ENCODE results near the gene FOXO4. TPM values are rescaled to one million over a fixed set of nuclear protein-coding genes. Genes with fewer than 3 reads are reported as not detected.

FOXO4 gene
- total and polyA plus RNA-seq, 10 donors, result 5.1 to 50.9 (median 25.3) TPM

GRCh38 chrX:71056867-71057266 is 38.8 kb upstream of the FOXO4 start:
- DNase-seq, result no peak
- Histone ChIP-seq H3K27me3 (replicated peaks in 1 of 7) (no peaks in the 10 kb centered on the region), H3K9me3 (no peaks in the 10 kb centered on the region), H3K4me3 (no peak overlapping the region), H3K4me1 (peaks cover 0 to 30% (median 3%) of the 10 kb centered on the region in 6 donors), H3K36me3 (peaks cover 0 to 37% (median 15%) of the 10 kb centered on the region in 6 donors), H3K27ac (peak overlapping the region in 1 of 8 donors; percentile 45)
- TF ChIP-seq POLR2AphosphoS5 (IDR thresholded peaks at IDR 0.05), result no peak
- TF ChIP-seq POLR2A (IDR thresholded peaks at IDR 0.05), result no peak
- TF ChIP-seq CTCF (IDR thresholded peaks at IDR 0.05 in 8 of 11, conservative IDR thresholded peaks at IDR 0.05 in 3 of 11), result no peak
- intact Hi-C loops (cut with DNase I; ENCODE audit: low total_unique reads), result no loop called here

- peaks cover 0 to 48% (median 18%) of the 10 kb centered on the region in 6 donors for H3K36me3 ChIP-seq
- WGBS, 5 donors, result 57 to 81% (median 72%) methylated on average over 3 of the region's 3 CpGs
- H3K4me3 ChIP-seq, result no peak overlapping the region
- intact Hi-C loops (cut with DNase I; ENCODE audit: low total_unique reads), result no loop called here
- no peak for DNase-seq
- TF ChIP-seq POLR2A (IDR thresholded peaks at IDR 0.05), result no peak
- TF ChIP-seq CTCF (IDR thresholded peaks at IDR 0.05 in 8 of 11, conservative IDR thresholded peaks at IDR 0.05 in 3 of 11), result no peak
- no peak for TF ChIP-seq POLR2AphosphoS5 (IDR thresholded peaks at IDR 0.05)
- H3K27me3 ChIP-seq (replicated peaks in 1 of 7), result no peaks in the 10 kb centered on the region
- no peaks in the 10 kb centered on the region for H3K9me3 ChIP-seq
- H3K4me1 ChIP-seq, result peaks cover 0 to 30% (median 3%) of the 10 kb centered on the region in 6 donors
- H3K27ac ChIP-seq, result peak overlapping the region in 3 of 8 donors; percentile 4 to 45 (median 23)
Observed at GRCh38 chrX:71057848-71058530, 37.7 kb upstream of the FOXO4 start.

DNA sequence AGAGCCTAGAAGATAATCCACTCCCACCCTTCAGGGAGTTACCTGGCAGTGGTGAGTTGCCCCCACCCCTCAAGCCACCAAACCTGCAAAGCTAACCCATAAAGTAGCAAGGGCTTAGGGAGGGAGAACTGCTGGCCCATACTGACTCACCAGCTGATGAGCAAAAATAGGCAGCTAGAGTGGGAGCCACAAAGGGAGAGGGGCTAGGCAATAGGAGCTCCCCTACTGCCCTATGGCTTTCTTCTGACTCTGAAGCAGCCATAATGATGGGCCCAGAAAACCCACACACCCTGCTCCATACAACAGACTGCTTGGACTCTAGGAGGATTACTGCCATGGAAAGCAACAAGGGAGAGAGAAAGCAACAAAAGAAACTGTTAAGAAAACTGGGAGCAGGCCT is 35.5 kb upstream of the FOXO4 start:
- intact Hi-C loops (cut with DNase I; ENCODE audit: low total_unique reads), result no loop called here
- no peak for DNase-seq
- no peak overlapping the region for H3K27ac ChIP-seq
- peaks cover 0 to 48% (median 18%) of the 10 kb centered on the region in 6 donors for H3K36me3 ChIP-seq
- TF ChIP-seq POLR2AphosphoS5 (IDR thresholded peaks at IDR 0.05) (no peak), POLR2A (IDR thresholded peaks at IDR 0.05) (no peak), CTCF (IDR thresholded peaks at IDR 0.05 in 8 of 11, conservative IDR thresholded peaks at IDR 0.05 in 3 of 11) (no peak)
- H3K4me1 ChIP-seq, result peaks cover 0 to 30% (median 3%) of the 10 kb centered on the region in 6 donors
- no peaks in the 10 kb centered on the region for H3K9me3 ChIP-seq
- no peak overlapping the region for H3K4me3 ChIP-seq
- H3K27me3 ChIP-seq (replicated peaks in 1 of 7), result no peaks in the 10 kb centered on the region

DNA sequence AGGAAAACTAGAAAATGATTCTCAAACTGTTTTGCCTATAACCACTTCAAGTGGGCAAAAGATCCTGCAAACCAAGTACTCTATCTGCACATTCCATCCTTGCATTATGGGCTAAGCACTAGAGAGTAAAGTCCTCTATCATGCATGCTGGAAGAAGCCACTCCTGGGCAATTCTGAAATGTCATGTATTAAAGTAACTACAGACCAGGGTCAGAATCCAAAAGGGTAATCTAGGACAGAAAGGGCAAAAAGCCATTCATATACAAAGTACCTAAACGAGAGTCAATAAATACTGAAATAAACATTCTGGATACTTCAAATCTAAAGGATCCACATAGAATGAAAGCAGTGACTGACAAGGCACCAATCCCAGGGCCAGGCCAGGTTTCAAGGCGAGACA is 28.6 kb upstream of the FOXO4 start:
- H3K9me3 ChIP-seq, result no peaks in the 10 kb centered on the region
- DNase-seq, result no peak
- H3K4me1 ChIP-seq, result peaks cover 0 to 22% (median 10%) of the 10 kb centered on the region in 6 donors
- H3K27me3 ChIP-seq (replicated peaks in 1 of 7), result no peaks in the 10 kb centered on the region
- H3K36me3 ChIP-seq, result peaks cover 0 to 16% (median 2%) of the 10 kb centered on the region in 6 donors
- H3K27ac ChIP-seq, result peak overlapping the region in 7 of 8 donors; percentile 81 to 93 (median 88)
- intact Hi-C loops (cut with DNase I; ENCODE audit: low total_unique reads), result no loop called here
- 12 to 43% (median 26%) methylated on average over 2 of the region's 2 CpGs for WGBS, 5 donors
- peak overlapping the region in 7 of 8 donors; percentile 40 to 82 (median 57) for H3K4me3 ChIP-seq
- TF ChIP-seq CTCF (IDR thresholded peaks at IDR 0.05 in 8 of 11, conservative IDR thresholded peaks at IDR 0.05 in 3 of 11), result no peak
- TF ChIP-seq POLR2A (IDR thresholded peaks at IDR 0.05), result no peak
- no peak for TF ChIP-seq POLR2AphosphoS5 (IDR thresholded peaks at IDR 0.05)
